GM19238 (cell line): Measurements from ENCODE around the gene RPS6KA5.
"Not testable (repeated sequence)": the region's sequence is repeated elsewhere in the genome, so short reads cannot be mapped to it uniquely, and the experiment has no call there.

Source experiments
- DNase-seq: peaks from one replicate; pipeline ENCODE4 v3.0.0; 2011; ENCODE audit warnings: low spot score; ENCODE audit not compliant: insufficient read length

The RPS6KA5 gene

GRCh38 chr14:90838531-90838930, 221.9 kb downstream of the RPS6KA5 start:
- not testable (repeated sequence) for DNase-seq

- DNase-seq: no peak
These were observed 223.1 kb downstream of the RPS6KA5 start for GRCh38 chr14:90837355-90837754.

- no peak for DNase-seq
These were observed 223.8 kb downstream of the RPS6KA5 start for GRCh38 chr14:90836692-90837063.

- no peak for DNase-seq
These were observed 228.6 kb downstream of the RPS6KA5 start for GRCh38 chr14:90831821-90832220.

GRCh38 chr14:90830931-90831701, 229.3 kb downstream of the RPS6KA5 start:
- DNase-seq: no peak

- no peak for DNase-seq
These were observed 230.8 kb downstream of the RPS6KA5 start for GRCh38 chr14:90829677-90830076.

GRCh38 chr14:90828642-90829487, 231.6 kb downstream of the RPS6KA5 start:
- no peak for DNase-seq

GRCh38 chr14:90827919-90828610, 232.4 kb downstream of the RPS6KA5 start:
- DNase-seq: peak; percentile 88

GRCh38 chr14:90823542-90823941, 236.9 kb downstream of the RPS6KA5 start:
- not testable (repeated sequence) for DNase-seq

- DNase-seq: no peak
These were observed 239.5 kb downstream of the RPS6KA5 start for GRCh38 chr14:90820958-90821357.

- DNase-seq: no peak
These were observed 240.6 kb downstream of the RPS6KA5 start for GRCh38 chr14:90819734-90820393.

GRCh38 chr14:90818715-90819114, 241.7 kb downstream of the RPS6KA5 start:
- no peak for DNase-seq

- DNase-seq: no peak
These were observed 243.6 kb downstream of the RPS6KA5 start for GRCh38 chr14:90816681-90817436.

- DNase-seq: peak; percentile 59
These were observed 244.4 kb downstream of the RPS6KA5 start, which contains the start of gene TTC7B for GRCh38 chr14:90815822-90816662. TSS of gene TTC7B (minus strand) at chr14:90816430. CDS start at chr14:90816295, 135 bp downstream.

- DNase-seq: no peak
These were observed 244.9 kb downstream of the RPS6KA5 start for GRCh38 chr14:90815572-90815821.

- DNase-seq: no peak
These were observed 245.5 kb downstream of the RPS6KA5 start for GRCh38 chr14:90814806-90815571.

GRCh38 chr14:90813442-90813841, 247.0 kb downstream of the RPS6KA5 start:
- no peak for DNase-seq

- DNase-seq: no peak
These were observed 248.3 kb downstream of the RPS6KA5 start for GRCh38 chr14:90812109-90812508.

GRCh38 chr14:90811641-90812040, 248.8 kb downstream of the RPS6KA5 start:
- no peak for DNase-seq
